Activated T-helper 2 cell treated with anti-CD3 and anti-CD28 coated beads, Interferon-gamma antibody, Interleukin-2, Interleukin-4, amounts not matched to agents 10 μg/mL and 5 μg/mL and 100 μg/mL, durations not matched to agents 14 hours and 24 hours and 36 hours (primary cell): ENCODE results near the gene SCYGR2. TPM values are rescaled to one million over a fixed set of nuclear protein-coding genes. Genes with fewer than 3 reads are reported as not detected.

Experiments
- DNase-seq: peaks from one replicate; pipeline ENCODE4 v3.0.0; 2021; ENCODE audit warnings: low spot score
- H3K27ac Mint-ChIP-seq: one replicate; pipeline ENCODE4 v1.8.0; 2021; ENCODE audit warnings: mixed read lengths
- H3K27me3 Mint-ChIP-seq: one replicate; pipeline ENCODE4 v1.8.0; 2021; ENCODE audit warnings: low read depth, mixed read lengths
- H3K36me3 Mint-ChIP-seq: one replicate; pipeline ENCODE4 v1.8.0; 2021; ENCODE audit warnings: low read depth, mixed read lengths
- H3K4me1 Mint-ChIP-seq: one replicate; pipeline ENCODE4 v1.8.0; 2021; ENCODE audit warnings: low read depth, mixed read lengths
- H3K4me3 Mint-ChIP-seq: one replicate; pipeline ENCODE4 v1.8.0; 2021; ENCODE audit warnings: low read depth, mild to moderate bottlenecking, moderate library complexity, mixed read lengths
- H3K9me3 Mint-ChIP-seq: one replicate; pipeline ENCODE4 v1.8.0; 2021; ENCODE audit warnings: mixed read lengths
- intact Hi-C: fragments of 100-400 bp; cut with micrococcal nuclease; formaldehyde crosslinking; loops from one replicate; pipeline ENCODE4 v1.15.1; 2023
- total RNA-seq: library from RNA; stranded (reverse); gene quantifications from 2 replicates; pipeline ENCODE4 v1.2.3, GENCODE V29; 2022

SCYGR2 gene
- total RNA-seq, 1 donor from 2014 or later: not detected

GRCh38 chr2:227592694-227593387, 5.9 kb upstream of the SCYGR2 start:
- no peak for DNase-seq
- intact Hi-C loops: no loop called here
- Mint-ChIP-seq H3K4me3 (no peak overlapping the region), H3K27me3 (peaks cover 13% of the 10 kb centered on the region), H3K36me3 (no peaks in the 10 kb centered on the region), H3K9me3 (no peaks in the 10 kb centered on the region), H3K4me1 (peaks cover 7% of the 10 kb centered on the region), H3K27ac (no peak overlapping the region)

GRCh38 chr2:227595797-227596196, 2.9 kb upstream of the SCYGR2 start:
- no peak for DNase-seq
- H3K9me3 Mint-ChIP-seq: no peaks in the 10 kb centered on the region
- peaks cover 7% of the 10 kb centered on the region for H3K4me1 Mint-ChIP-seq
- H3K36me3 Mint-ChIP-seq: no peaks in the 10 kb centered on the region
- H3K27ac Mint-ChIP-seq: no peak overlapping the region
- no peak overlapping the region for H3K4me3 Mint-ChIP-seq
- peaks cover 11% of the 10 kb centered on the region for H3K27me3 Mint-ChIP-seq
- intact Hi-C loops: no loop called here

GRCh38 chr2:227597036-227597435, 1.7 kb upstream of the SCYGR2 start:
- Mint-ChIP-seq H3K36me3 (no peaks in the 10 kb centered on the region), H3K4me3 (no peak overlapping the region), H3K27ac (no peak overlapping the region), H3K27me3 (peaks cover 9% of the 10 kb centered on the region), H3K4me1 (peaks cover 7% of the 10 kb centered on the region), H3K9me3 (no peaks in the 10 kb centered on the region)
- intact Hi-C loops: no loop called here
- no peak for DNase-seq

- no peaks in the 10 kb centered on the region for H3K9me3 Mint-ChIP-seq
- no peak overlapping the region for H3K4me3 Mint-ChIP-seq
- no peak for DNase-seq
- peaks cover 9% of the 10 kb centered on the region for H3K27me3 Mint-ChIP-seq
- no peak overlapping the region for H3K27ac Mint-ChIP-seq
- intact Hi-C loops: no loop called here
- no peaks in the 10 kb centered on the region for H3K36me3 Mint-ChIP-seq
- peaks cover 1% of the 10 kb centered on the region for H3K4me1 Mint-ChIP-seq
Observed at GRCh38 chr2:227597998-227598397, 695 bp upstream of the SCYGR2 start.

- no peaks in the 10 kb centered on the region for H3K9me3 Mint-ChIP-seq
- no peak for DNase-seq
Observed at GRCh38 chr2:227602358-227602757, 3.7 kb downstream of the SCYGR2 start.

GRCh38 chr2:227606476-227606875, 7.8 kb downstream of the SCYGR2 start:
- Mint-ChIP-seq H3K4me1 (peaks cover 5% of the 10 kb centered on the region), H3K9me3 (no peaks in the 10 kb centered on the region), H3K36me3 (no peaks in the 10 kb centered on the region), H3K27ac (no peak overlapping the region), H3K4me3 (no peak overlapping the region), H3K27me3 (peaks cover 24% of the 10 kb centered on the region)
- intact Hi-C loops: no loop called here
- no peak for DNase-seq

More at GRCh38 chr2:227602358-227602757, 3.7 kb downstream of the SCYGR2 start:
- Mint-ChIP-seq H3K27ac (no peak overlapping the region), H3K27me3 (peaks cover 5% of the 10 kb centered on the region), H3K4me1 (no peaks in the 10 kb centered on the region), H3K4me3 (no peak overlapping the region), H3K36me3 (no peaks in the 10 kb centered on the region)
- intact Hi-C loops: no loop called here

- intact Hi-C loops: no loop called here
- DNase-seq: no peak
- Mint-ChIP-seq H3K27ac (no peak overlapping the region), H3K9me3 (no peaks in the 10 kb centered on the region), H3K36me3 (no peaks in the 10 kb centered on the region), H3K4me3 (no peak overlapping the region), H3K4me1 (peaks cover 5% of the 10 kb centered on the region), H3K27me3 (peaks cover 26% of the 10 kb centered on the region)
Observed at GRCh38 chr2:227607941-227608340, 9.2 kb downstream of the SCYGR2 start.

- no peaks in the 10 kb centered on the region for H3K9me3 Mint-ChIP-seq
- peaks cover 5% of the 10 kb centered on the region for H3K4me1 Mint-ChIP-seq
- H3K36me3 Mint-ChIP-seq: no peaks in the 10 kb centered on the region
- peaks cover 26% of the 10 kb centered on the region for H3K27me3 Mint-ChIP-seq
- H3K27ac Mint-ChIP-seq: no peak overlapping the region
- no peak for DNase-seq
- intact Hi-C loops: no loop called here
- H3K4me3 Mint-ChIP-seq: no peak overlapping the region
Observed at GRCh38 chr2:227608561-227609338, 10.1 kb downstream of the SCYGR2 start.

GRCh38 chr2:227610123-227610522, 11.4 kb downstream of the SCYGR2 start:
- Mint-ChIP-seq H3K36me3 (no peaks in the 10 kb centered on the region), H3K4me3 (no peak overlapping the region), H3K27ac (no peak overlapping the region), H3K9me3 (no peaks in the 10 kb centered on the region), H3K4me1 (peaks cover 5% of the 10 kb centered on the region), H3K27me3 (peaks cover 25% of the 10 kb centered on the region)
- no peak for DNase-seq
- intact Hi-C loops: no loop called here

GRCh38 chr2:227612546-227613271, 14.0 kb downstream of the SCYGR2 start:
- peaks cover 5% of the 10 kb centered on the region for H3K4me1 Mint-ChIP-seq
- no peak for DNase-seq
- H3K9me3 Mint-ChIP-seq: no peaks in the 10 kb centered on the region
- no peak overlapping the region for H3K27ac Mint-ChIP-seq
- H3K4me3 Mint-ChIP-seq: no peak overlapping the region
- intact Hi-C loops: no loop called here
- H3K27me3 Mint-ChIP-seq: peaks cover 21% of the 10 kb centered on the region
- no peaks in the 10 kb centered on the region for H3K36me3 Mint-ChIP-seq

GRCh38 chr2:227613272-227613660, 14.6 kb downstream of the SCYGR2 start:
- Mint-ChIP-seq H3K36me3 (no peaks in the 10 kb centered on the region), H3K4me1 (peaks cover 4% of the 10 kb centered on the region), H3K27me3 (peaks cover 17% of the 10 kb centered on the region), H3K27ac (no peak overlapping the region), H3K4me3 (no peak overlapping the region), H3K9me3 (no peaks in the 10 kb centered on the region)
- DNase-seq: no peak
- intact Hi-C loops: no loop called here

GRCh38 chr2:227614246-227614645, 15.6 kb downstream of the SCYGR2 start:
- DNase-seq: no peak
- Mint-ChIP-seq H3K27me3 (peaks cover 10% of the 10 kb centered on the region), H3K4me1 (peaks cover 3% of the 10 kb centered on the region), H3K9me3 (no peaks in the 10 kb centered on the region), H3K27ac (no peak overlapping the region), H3K4me3 (no peak overlapping the region), H3K36me3 (no peaks in the 10 kb centered on the region)
- intact Hi-C loops: no loop called here

- H3K27me3 Mint-ChIP-seq: peaks cover 7% of the 10 kb centered on the region
- intact Hi-C loops: no loop called here
- H3K4me3 Mint-ChIP-seq: no peak within 1 kb of the TSS
- H3K9me3 Mint-ChIP-seq: no peaks in the 10 kb centered on the region
- no peak within 1 kb of the TSS for H3K27ac Mint-ChIP-seq
- H3K4me1 Mint-ChIP-seq: peaks cover 3% of the 10 kb centered on the region
- no peaks in the 10 kb centered on the region for H3K36me3 Mint-ChIP-seq
- no peak for DNase-seq
Observed at GRCh38 chr2:227614740-227615139, 16.0 kb downstream of the SCYGR2 start, which contains the start of gene SCYGR3. TSS of gene SCYGR3 (minus strand) at chr2:227614840. CDS start at chr2:227614840, 0 bp downstream.
